ENCODE results near the gene NFKBIZ.

The NFKBIZ gene
- total RNA-seq = 103 to 800 reads per million in 2 donors

- peak; percentile 90 for DNase-seq
Observed at GRCh38 chr3:101848754-101849713, at the start of gene NFKBIZ. NFKBIZ (plus strand) TSS chr3:101849514; CDS start chr3:101849629, 115 bp downstream.

GRCh38 chr3:101801174-101801573 lies 48.1 kb upstream of the NFKBIZ start:
- DNase-seq = no peak

- no peak for DNase-seq
Observed at GRCh38 chr3:101802179-101802578, 47.1 kb upstream of the NFKBIZ start.

- DNase-seq = peak; percentile 17
Observed at GRCh38 chr3:101803173-101803782, 46.0 kb upstream of the NFKBIZ start.

GRCh38 chr3:101803939-101804338 lies 45.4 kb upstream of the NFKBIZ start:
- no peak for DNase-seq

- no peak for DNase-seq
Observed at GRCh38 chr3:101806491-101806890, 42.8 kb upstream of the NFKBIZ start.

- no peak for DNase-seq
Observed at GRCh38 chr3:101807888-101808287, 41.4 kb upstream of the NFKBIZ start.

GRCh38 chr3:101809178-101810021 lies 39.9 kb upstream of the NFKBIZ start:
- peak; percentile 19 for DNase-seq

- no peak for DNase-seq
Observed at GRCh38 chr3:101810022-101810418, 39.3 kb upstream of the NFKBIZ start.

GRCh38 chr3:101811875-101812274 lies 37.4 kb upstream of the NFKBIZ start:
- no peak for DNase-seq

GRCh38 chr3:101812895-101813294 lies 36.4 kb upstream of the NFKBIZ start:
- DNase-seq = no peak

- no peak for DNase-seq
Observed at GRCh38 chr3:101813817-101814440, 35.4 kb upstream of the NFKBIZ start.

GRCh38 chr3:101814835-101815234 lies 34.5 kb upstream of the NFKBIZ start:
- DNase-seq = no peak

- DNase-seq = no peak
Observed at GRCh38 chr3:101816215-101817149, 32.8 kb upstream of the NFKBIZ start.

- no peak for DNase-seq
Observed at GRCh38 chr3:101817992-101818391, 31.3 kb upstream of the NFKBIZ start.

GRCh38 chr3:101819649-101820206 lies 29.6 kb upstream of the NFKBIZ start:
- DNase-seq = no peak

GRCh38 chr3:101821503-101821902 lies 27.8 kb upstream of the NFKBIZ start:
- DNase-seq = no peak

- DNase-seq = no peak
Observed at GRCh38 chr3:101823525-101823924, 25.8 kb upstream of the NFKBIZ start.

- DNase-seq = no peak
Observed at GRCh38 chr3:101824702-101825101, 24.6 kb upstream of the NFKBIZ start.

GRCh38 chr3:101825904-101826445 lies 23.3 kb upstream of the NFKBIZ start:
- DNase-seq = no peak

All from T-helper 9 cell (primary cell).